Fibroblast of skin of abdomen (primary cell): Measurements from ENCODE around the gene GDPD5.
A peak's percentile ranks its signal among the peaks of the same experiment; 100 is the strongest.

Experiments used
- DNase-seq: peaks from one replicate; pipeline ENCODE4 v3.0.0-alpha.2; 2013

Gene GDPD5

GRCh38 chr11:75534259-75535069, 8.7 kb upstream of the GDPD5 start:
- no peak for DNase-seq

DNA sequence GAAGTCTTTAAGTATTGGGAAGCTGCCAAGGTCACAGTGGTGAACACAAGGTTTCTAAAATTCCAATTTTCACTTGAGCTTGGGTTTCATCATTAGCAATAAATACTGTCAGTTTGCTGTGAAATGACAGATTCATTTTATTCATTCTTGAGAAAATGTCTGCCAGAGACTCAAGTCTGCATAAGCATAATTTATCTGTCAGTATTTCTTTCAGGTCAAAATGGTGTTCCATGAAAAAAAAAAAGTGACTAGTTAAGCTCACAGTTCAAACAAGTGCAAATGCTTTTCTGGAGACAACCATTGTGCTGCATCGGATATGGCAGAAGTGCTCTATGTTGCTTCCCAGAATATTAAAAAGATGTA, 8.1 kb upstream of the GDPD5 start:
- no peak for DNase-seq

DNA sequence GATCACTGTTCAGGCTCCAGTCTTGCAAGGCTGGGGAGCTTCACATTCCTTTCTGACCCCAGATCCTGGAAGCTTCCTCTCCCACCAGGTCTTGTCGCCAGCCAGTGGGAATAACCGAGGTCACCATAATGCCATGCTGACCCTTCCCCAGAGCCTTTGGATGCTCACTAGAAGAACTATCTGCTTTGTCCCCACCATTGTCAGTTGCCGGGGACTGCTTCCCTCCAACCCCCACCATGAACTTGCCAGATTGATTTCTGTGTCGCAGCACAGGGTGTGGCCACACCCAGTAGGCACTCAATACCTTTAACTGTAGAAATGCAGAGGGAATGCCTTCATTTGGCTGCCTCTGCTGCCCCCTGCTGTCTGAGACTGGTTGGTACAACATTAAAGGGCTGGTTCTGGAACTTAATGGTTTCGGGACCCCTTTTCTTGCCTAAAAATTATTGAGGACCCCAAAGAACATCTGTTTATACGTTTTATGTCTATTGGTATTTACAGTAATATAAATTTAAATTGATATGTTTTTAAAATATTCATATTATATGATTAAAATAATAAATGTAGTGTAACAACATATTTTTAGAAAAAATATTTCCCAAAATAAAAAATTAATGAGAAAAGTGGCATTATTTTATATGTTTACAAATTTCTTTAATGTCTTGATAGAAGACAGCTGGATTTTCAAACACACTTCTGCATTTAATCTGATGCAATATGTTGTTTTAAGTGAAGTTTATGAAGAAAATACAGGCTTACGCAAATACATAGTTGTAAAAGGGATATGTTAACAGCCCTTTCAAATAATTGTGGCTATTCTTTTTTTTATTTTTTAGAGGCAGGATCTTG, 6.7 kb upstream of the GDPD5 start:
- DNase-seq = peak; percentile 46

GRCh38 chr11:75531325-75531724, 5.6 kb upstream of the GDPD5 start:
- no peak for DNase-seq

DNA sequence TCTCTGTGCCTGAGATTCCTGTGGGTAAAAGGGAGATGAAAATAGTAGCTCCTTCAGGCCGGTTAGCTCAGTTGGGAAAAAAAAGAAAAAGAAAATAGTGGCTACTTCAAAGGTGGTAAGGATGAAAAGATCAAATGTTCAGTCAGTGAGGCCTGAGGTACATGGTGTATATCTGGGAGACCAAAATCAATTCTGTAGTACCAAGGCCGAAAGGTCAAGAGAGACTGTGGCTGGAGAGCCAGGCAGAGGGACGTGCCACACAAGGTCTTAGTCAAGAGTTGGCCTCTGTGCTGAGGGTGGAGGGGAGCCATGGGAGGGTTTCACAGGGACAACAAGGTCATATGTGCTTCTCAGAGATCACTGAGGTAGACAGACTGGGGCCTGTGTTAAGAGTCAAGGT, 4.8 kb upstream of the GDPD5 start:
- no peak for DNase-seq

GRCh38 chr11:75527938-75528735, 2.4 kb upstream of the GDPD5 start:
- DNase-seq = no peak

GRCh38 chr11:75527130-75527529, 1.4 kb upstream of the GDPD5 start:
- DNase-seq = no peak

- no peak for DNase-seq
Measured at GRCh38 chr11:75526192-75526541, 426 bp upstream of the GDPD5 start.

GRCh38 chr11:75524665-75525432, 892 bp downstream of the GDPD5 start:
- DNase-seq = peak; percentile 30

DNA sequence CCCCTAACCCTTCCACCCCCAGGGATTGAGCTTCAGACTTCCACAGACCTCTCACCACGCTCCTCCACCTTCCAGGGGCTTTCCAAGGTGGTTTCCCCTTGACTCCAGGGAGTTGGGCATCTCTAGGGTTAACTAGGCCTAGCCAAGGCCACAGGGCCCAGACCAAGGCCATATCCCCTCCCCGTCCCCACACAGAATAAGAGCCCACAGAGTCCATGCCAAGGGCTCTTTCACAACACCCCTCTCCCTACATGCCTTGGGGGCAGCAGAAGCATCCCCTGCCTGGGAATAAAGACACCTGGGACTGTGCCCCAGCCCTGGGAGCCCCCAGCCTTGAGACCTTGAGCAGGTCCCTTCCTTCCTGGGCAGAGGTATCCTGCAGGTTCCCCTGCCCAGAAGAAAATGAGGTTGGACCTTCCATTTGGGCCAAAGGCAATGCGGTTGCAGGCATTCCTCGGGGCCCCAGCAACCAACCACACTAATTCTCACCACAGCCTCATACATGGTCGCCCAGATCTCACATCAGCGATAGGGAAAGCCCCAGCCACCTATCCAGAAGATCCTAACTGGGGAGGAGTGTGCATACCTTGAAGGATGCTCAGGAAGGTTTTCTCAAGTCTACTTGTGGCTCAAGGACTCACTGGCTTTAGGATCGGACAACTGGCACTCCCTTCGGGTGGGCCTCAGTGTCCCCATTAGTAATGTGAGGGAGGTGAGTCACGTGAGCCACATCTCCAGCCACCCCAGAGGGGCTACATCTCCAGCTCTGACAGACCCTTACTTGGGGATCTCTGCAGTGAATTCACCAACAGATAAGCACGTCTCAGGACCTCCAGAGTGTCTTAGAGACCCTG, 1.7 kb downstream of the GDPD5 start:
- no peak for DNase-seq

- DNase-seq = no peak
Measured at GRCh38 chr11:75523189-75523588, 2.6 kb downstream of the GDPD5 start.

GRCh38 chr11:75522286-75523044, 3.3 kb downstream of the GDPD5 start:
- no peak for DNase-seq

- DNase-seq = no peak
Measured at GRCh38 chr11:75520688-75521087, 5.1 kb downstream of the GDPD5 start.

DNA sequence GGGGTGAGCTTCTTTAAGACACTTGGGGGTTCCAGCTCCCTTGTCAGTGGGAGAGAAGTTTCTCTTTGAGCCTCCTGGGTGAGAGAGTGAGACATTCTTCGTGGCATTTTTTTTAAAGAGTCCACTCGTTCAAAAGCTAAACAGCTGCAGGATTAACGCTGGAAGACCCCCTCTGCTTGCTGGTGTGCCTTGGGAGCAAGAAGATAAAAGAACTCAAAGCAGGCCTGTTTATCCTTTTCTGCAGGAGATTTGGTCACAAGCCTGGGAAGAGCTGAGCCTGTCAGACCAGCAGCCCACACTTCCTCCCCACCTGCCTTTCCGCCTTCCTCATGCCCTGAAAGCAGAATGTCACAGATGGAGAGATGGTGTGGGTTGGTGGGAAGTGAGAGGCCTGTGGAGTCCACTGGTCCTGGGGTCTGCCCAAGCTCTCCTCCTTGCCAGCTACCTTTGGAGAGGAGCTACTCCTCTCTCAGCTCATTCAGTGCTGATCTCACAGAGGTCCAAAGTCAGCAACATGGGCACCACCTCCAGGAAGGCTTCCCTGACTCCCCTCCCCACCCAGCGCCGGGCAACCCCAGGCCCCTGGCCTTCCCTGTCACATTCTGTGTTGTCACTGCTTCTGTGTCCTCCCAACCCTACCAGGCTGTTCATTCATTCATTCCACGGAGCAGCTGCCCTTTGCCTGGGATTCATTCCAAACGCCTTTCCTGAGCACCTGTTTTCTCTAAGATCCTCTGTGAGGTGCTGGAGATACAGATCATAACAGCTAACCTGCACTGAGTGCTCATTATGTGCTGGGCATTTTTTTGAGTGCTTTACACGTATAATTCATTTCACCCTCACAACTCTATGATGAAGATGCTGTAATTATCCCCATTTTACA, 6.7 kb downstream of the GDPD5 start:
- no peak for DNase-seq

GRCh38 chr11:75518204-75518549, 7.6 kb downstream of the GDPD5 start:
- no peak for DNase-seq

DNA sequence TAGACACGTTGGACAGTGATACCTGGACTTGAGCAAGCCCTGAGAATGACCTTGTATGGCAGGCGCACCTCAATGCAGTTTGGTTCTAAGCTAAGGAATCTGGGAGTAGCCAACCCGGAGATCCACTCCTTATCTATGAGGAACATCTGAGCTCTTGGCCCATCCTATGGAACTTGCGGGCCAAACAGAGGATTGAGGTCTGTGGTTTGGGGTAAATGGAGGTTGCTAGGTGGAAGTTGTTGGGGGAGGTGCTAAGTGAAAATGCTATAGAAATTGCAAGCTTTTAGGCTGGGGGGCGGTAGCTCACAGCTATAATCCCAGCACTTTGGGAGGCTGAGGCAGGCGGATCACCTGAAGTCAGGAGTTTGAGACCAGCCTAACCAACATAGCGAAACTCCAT, 8.9 kb downstream of the GDPD5 start:
- no peak for DNase-seq

GRCh38 chr11:75516140-75516539, 9.6 kb downstream of the GDPD5 start:
- DNase-seq = no peak

DNA sequence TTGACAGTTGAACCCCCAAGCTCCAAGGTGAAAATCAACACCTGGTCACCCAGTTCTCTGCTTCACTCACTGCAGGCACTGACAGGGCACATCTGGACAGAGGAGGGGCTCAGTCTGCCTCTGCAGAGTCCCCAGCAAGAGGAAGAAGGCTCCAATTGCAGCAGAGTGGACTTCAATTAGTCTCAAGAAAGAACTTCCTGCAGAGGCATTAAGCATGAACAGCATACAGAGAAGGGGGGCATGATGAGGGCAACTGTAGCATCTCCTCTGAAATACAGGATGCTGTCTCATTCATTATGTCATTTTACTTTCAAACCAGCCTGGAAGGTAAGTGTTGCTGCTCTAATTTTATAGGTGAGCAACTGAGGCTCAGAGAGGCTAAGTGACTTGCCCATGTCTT, 11.1 kb downstream of the GDPD5 start:
- DNase-seq = no peak

DNA sequence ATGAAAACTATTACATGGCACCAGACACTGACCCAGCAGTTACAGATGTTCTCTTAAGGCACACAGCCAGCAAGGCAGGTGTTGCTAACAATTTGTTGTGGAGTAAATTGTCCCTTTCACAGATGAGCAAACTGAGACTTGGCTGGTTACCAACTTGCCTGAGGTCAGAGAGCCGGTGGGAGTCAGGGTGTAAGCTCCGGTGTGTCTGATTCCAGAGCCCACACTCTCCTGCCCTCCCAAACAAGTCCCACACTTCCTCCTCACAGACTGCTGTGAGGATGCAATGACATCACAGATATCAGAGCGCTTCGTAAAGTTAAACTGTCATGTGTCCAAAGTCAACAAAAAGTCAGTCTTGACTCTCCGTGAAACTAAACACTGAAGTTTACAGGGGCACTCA, 12.5 kb downstream of the GDPD5 start:
- no peak for DNase-seq

GRCh38 chr11:75510723-75511019, 15.1 kb downstream of the GDPD5 start:
- no peak for DNase-seq
